Heart left ventricle (tissue), 13 donors: ENCODE data around the gene ABLIM2.

ENCODE experiments used
- CTCF ChIP-seq, 12 donors: fragments of 200-600 bp; sonication (generic) in 4 of 12; IDR thresholded peaks; one replicate each; pipeline versions ENCODE4 v1.5.0 to v1.8.0; 2018 to 2022; ENCODE audit warnings: antibody characterized with exemption in 12 of 12, mild to moderate bottlenecking in 5 of 12
- POLR2A ChIP-seq, 2 donors: fragments of 450-650 bp; IDR thresholded peaks; one replicate each; pipeline ENCODE4 v1.6.1; 2017; ENCODE audit warnings: antibody characterized with exemption in 2 of 2, mild to moderate bottlenecking in 2 of 2, moderate library complexity in 2 of 2
- donor health status: ischemic (EF 13 %, LVEDD 7.1; RV severe dilation, severe dysfunction).
- donor health status: DM: no; HTN: yes; CAD: no.
- donor health status: DM: no; HTN: no; CAD: no.
- donor health status: ischemic (EF 25% LVEDD 6.9; RV normal size, moderate dysfunction).
- donor health status: ischemic (EF 25% LVEDD 5.7; RV mildly dilated, moderate dysfunction).
- donor health status: ischemic (EF 35%, LVEDD 5.7; RV mildly dilated, moderate dysfunction).
- donor health status: nonischemic (EF 11% LVEDD 7.7; RV severe dilation, severe dysfunction).
- donor health status: DM: yes; HTN: yes; CAD: no.
- donor health status: PGD.
- donor health status: ischemic (EF 29% LVEDD 5.4; RV normal size, mild dysfunction).
- donor health status: nonischemic (EF 23%, LVEDD 6.1; RV moderate dilation, normal function).

- TF ChIP-seq POLR2A (IDR thresholded peaks at IDR 0.05) (no peak), CTCF (IDR thresholded peaks at IDR 0.05) (no peak)
Observed at GRCh38 chr4:8181119-8181518, 22.5 kb upstream of the ABLIM2 start.
